ENCODE data around the gene ZHX3. TPM values are rescaled to one million over a fixed set of nuclear protein-coding genes. Genes with fewer than 3 reads are reported as not detected.

Gene ZHX3
- total and polyA plus RNA-seq, 7 donors: 3.6 to 69.0 (median 39.2) TPM

DNA sequence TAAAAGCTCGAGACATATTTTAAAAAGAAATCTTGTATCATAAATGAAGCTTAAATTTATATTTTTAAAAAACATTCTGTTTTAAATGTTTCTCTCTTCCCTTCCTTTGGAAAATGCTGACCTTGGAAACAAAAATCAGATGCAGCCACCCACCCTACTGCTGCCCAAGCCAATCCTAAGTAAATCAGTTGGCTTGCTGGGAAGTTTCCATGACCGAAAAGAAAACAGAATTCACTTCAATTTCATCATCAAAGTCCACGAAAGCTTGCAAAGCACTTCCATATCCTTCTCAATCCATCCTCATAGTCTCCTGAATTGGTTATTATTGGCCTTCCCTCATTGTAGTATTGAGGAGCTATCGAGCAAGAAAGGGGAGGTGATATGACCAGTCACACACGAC, 100.1 kb downstream of the ZHX3 start:
- Histone ChIP-seq H3K9me3 (no peaks in the 10 kb centered on the region), H3K4me3 (no peak overlapping the region), H3K27ac (no peak overlapping the region), H3K4me1 (peaks cover 0 to 31% (median 24%) of the 10 kb centered on the region in 4 donors), H3K36me3 (no peaks in the 10 kb centered on the region), H3K27me3 (no peaks in the 10 kb centered on the region)
- TF ChIP-seq POLR2AphosphoS5 (IDR thresholded peaks at IDR 0.05) (no peak), POLR2A (IDR thresholded peaks at IDR 0.05) (no peak), EP300 (IDR thresholded peaks at IDR 0.05) (no peak)
- TF ChIP-seq, protein P1, sequence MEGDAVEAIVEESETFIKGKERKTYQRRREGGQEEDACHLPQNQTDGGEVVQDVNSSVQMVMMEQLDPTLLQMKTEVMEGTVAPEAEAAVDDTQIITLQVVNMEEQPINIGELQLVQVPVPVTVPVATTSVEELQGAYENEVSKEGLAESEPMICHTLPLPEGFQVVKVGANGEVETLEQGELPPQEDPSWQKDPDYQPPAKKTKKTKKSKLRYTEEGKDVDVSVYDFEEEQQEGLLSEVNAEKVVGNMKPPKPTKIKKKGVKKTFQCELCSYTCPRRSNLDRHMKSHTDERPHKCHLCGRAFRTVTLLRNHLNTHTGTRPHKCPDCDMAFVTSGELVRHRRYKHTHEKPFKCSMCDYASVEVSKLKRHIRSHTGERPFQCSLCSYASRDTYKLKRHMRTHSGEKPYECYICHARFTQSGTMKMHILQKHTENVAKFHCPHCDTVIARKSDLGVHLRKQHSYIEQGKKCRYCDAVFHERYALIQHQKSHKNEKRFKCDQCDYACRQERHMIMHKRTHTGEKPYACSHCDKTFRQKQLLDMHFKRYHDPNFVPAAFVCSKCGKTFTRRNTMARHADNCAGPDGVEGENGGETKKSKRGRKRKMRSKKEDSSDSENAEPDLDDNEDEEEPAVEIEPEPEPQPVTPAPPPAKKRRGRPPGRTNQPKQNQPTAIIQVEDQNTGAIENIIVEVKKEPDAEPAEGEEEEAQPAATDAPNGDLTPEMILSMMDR (IDR thresholded peaks at IDR 0.05): no peak
- intact Hi-C loops (cut with DNase I): no loop called here
- no peak for DNase-seq
- WGBS, 2 donors: 91 to 97% methylated on average over 5 of the region's 5 CpGs

DNA sequence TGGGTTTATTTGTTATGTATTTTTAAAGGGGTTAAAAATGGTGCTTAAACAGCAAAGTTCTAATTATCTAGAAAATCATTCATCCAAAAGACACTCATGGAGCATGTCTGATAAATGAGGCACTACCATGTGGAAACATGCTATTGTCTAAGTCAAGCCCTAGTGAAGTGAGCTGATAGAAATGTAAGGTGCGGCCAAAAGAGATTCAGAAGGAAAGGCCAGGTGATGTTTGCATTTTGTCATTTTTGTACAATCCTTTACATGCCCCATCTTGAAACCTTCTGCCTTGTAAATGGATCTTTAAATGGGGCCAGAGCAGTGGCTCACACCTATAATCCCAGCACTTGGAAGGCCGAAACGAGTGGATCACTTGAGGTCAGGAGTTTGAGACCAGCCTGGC, 102.9 kb downstream of the ZHX3 start:
- Histone ChIP-seq H3K36me3 (no peaks in the 10 kb centered on the region), H3K27ac (no peak overlapping the region), H3K9me3 (no peaks in the 10 kb centered on the region), H3K27me3 (no peaks in the 10 kb centered on the region), H3K4me3 (no peak overlapping the region), H3K4me1 (peaks cover 0 to 21% (median 14%) of the 10 kb centered on the region in 4 donors)
- DNase-seq: no peak
- 99% methylated on average over 3 of the region's 3 CpGs for WGBS, 2 donors
- intact Hi-C loops (cut with DNase I): no loop called here
- TF ChIP-seq EP300 (IDR thresholded peaks at IDR 0.05) (no peak), POLR2AphosphoS5 (IDR thresholded peaks at IDR 0.05) (no peak), POLR2A (IDR thresholded peaks at IDR 0.05) (no peak)
- TF ChIP-seq, protein P1 (IDR thresholded peaks at IDR 0.05): no peak

DNA sequence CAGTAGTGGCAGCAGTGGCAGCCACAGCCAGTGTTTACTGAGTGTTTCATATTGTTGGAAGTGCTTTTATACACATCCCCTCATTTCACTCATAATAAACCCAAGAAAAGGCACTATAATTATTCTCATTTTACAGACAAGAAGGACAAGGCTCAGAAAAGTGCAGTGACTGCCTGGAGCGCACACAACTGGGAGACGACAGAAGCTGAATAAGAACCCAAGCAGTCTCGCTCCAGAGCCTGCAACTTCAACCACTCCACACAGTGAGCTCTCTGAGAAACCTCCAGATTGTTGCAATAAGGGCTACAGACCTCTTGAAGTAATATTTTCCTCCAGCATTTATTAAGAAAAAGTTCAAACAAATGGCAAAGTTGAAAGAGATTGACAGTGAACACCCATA, 103.3 kb downstream of the ZHX3 start:
- DNase-seq: no peak
- no peak overlapping the region for H3K27ac ChIP-seq
- no peaks in the 10 kb centered on the region for H3K36me3 ChIP-seq
- no peak overlapping the region for H3K4me3 ChIP-seq
- intact Hi-C loops (cut with DNase I): no loop called here
- TF ChIP-seq POLR2AphosphoS5 (IDR thresholded peaks at IDR 0.05): no peak
- TF ChIP-seq POLR2A (IDR thresholded peaks at IDR 0.05): no peak
- no peak for TF ChIP-seq EP300 (IDR thresholded peaks at IDR 0.05)
- TF ChIP-seq, protein P1 (IDR thresholded peaks at IDR 0.05): no peak
- peaks cover 0 to 21% (median 14%) of the 10 kb centered on the region in 4 donors for H3K4me1 ChIP-seq
- WGBS, 2 donors: 95 to 96% methylated on average over 3 of the region's 3 CpGs
- H3K27me3 ChIP-seq: no peaks in the 10 kb centered on the region
- H3K9me3 ChIP-seq: no peaks in the 10 kb centered on the region

DNA sequence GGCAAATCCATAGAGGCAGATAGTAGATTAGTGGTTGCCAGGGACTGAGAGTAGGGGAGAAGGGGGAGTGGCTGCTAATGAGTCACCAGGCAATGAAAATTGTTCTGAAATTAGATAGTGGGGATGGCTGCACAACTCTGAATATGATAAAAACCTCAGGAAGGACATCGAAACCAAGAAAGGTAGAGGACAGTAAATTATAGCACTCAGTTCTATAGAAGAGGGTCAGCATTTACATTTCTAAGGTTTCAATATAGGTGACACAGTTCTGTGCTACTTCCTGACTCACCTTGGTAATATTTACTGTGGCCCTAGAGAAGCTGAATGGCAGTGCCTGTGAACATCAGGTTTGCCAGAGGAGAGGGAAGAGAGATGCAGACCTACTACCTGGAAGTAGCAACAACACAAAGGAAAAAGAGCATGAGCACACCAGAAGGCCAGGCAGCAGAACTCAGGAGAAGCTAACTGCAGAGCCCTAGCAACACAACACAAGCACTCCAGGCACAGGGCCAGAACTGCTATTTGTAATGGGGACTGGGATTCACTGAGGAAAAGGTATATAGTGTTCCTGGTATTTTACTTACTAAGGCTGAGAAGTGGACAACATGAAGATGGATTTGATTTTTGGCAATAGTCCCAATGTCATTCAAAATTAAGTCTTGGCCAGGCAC, 104.2 kb downstream of the ZHX3 start:
- H3K36me3 ChIP-seq: no peaks in the 10 kb centered on the region
- DNase-seq: no peak
- no peaks in the 10 kb centered on the region for H3K27me3 ChIP-seq
- TF ChIP-seq POLR2A (IDR thresholded peaks at IDR 0.05): no peak
- TF ChIP-seq EP300 (IDR thresholded peaks at IDR 0.05): no peak
- TF ChIP-seq POLR2AphosphoS5 (IDR thresholded peaks at IDR 0.05): no peak
- TF ChIP-seq, protein P1 (IDR thresholded peaks at IDR 0.05): no peak
- WGBS, 2 donors: 86 to 92% methylated on average over 1 of the region's 1 CpG
- no peak overlapping the region for H3K4me3 ChIP-seq
- no peaks in the 10 kb centered on the region for H3K9me3 ChIP-seq
- no peak overlapping the region for H3K27ac ChIP-seq
- intact Hi-C loops (cut with DNase I): no loop called here
- H3K4me1 ChIP-seq: peaks cover 0 to 21% (median 13%) of the 10 kb centered on the region in 4 donors

GRCh38 chr20:41205313-41205712, 112.2 kb downstream of the ZHX3 start:
- intact Hi-C loops (cut with DNase I): no loop called here
- Histone ChIP-seq H3K4me1 (no peaks in the 10 kb centered on the region), H3K27me3 (no peaks in the 10 kb centered on the region), H3K27ac (no peak overlapping the region), H3K4me3 (no peak overlapping the region), H3K36me3 (peaks cover 0 to 31% (median 16%) of the 10 kb centered on the region in 4 donors), H3K9me3 (no peaks in the 10 kb centered on the region)
- DNase-seq: no peak
- TF ChIP-seq, protein P1 (IDR thresholded peaks at IDR 0.05): no peak
- TF ChIP-seq POLR2AphosphoS5 (IDR thresholded peaks at IDR 0.05): no peak
- TF ChIP-seq EP300 (IDR thresholded peaks at IDR 0.05): no peak
- TF ChIP-seq POLR2A (IDR thresholded peaks at IDR 0.05): no peak
- 93 to 95% methylated on average over 11 of the region's 11 CpGs for WGBS, 2 donors
